GM21786 (cell line): Measurements from ENCODE around the gene GNG10.
A peak's percentile ranks its signal among the peaks of the same experiment; 100 is the strongest.
"Not testable (repeated sequence)": the region's sequence is repeated elsewhere in the genome, so short reads cannot be mapped to it uniquely, and the experiment has no call there.

Experiments
- ATAC-seq: cut with Tn5 transposase; IDR thresholded peaks from one replicate; pipeline ENCODE4 v1.9.1; 2021; ENCODE audit not compliant: unreplicated experiment

Gene GNG10

GRCh38 chr9:111661150-111661801, at the start of gene GNG10:
GNG10 (plus strand) TSS chr9:111661605; CDS start chr9:111661635, 30 bp downstream.
- peak; percentile 83 for ATAC-seq

DNA sequence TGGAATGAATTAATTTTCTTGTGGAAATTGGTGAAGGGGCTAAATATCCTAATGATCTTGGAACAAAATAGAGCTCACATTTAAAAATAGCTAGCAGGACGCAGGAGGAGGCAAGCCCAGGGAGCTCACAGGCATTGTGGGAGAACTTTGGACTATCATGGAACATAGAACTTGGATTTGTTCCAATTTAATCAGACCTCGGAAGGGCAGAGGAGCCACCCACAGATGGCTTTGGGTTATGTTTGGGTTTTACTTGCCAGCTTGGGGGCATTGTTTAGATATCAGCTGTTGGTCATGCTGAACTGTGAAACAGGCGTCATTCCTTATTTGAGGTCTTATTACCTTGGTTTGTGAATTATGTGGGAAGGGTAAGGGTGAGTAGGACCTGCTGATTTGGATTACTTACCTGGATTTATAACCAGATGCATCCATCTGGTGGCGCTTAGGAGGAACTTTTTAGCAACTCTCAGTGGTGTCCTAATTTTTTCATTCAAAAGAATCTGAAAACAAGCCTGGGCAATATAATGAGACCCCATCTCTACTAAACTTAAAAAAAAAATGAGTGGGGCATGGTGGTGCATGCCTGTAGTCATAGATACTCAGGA, 47.9 kb upstream of the GNG10 start:
- no peak for ATAC-seq

- no peak for ATAC-seq
Observed at GRCh38 chr9:111615928-111616327, 45.5 kb upstream of the GNG10 start.

- ATAC-seq, result not testable (repeated sequence)
Observed at GRCh38 chr9:111617349-111617748, 44.1 kb upstream of the GNG10 start.

- ATAC-seq, result no peak
Observed at GRCh38 chr9:111621895-111622480, 39.4 kb upstream of the GNG10 start.

DNA sequence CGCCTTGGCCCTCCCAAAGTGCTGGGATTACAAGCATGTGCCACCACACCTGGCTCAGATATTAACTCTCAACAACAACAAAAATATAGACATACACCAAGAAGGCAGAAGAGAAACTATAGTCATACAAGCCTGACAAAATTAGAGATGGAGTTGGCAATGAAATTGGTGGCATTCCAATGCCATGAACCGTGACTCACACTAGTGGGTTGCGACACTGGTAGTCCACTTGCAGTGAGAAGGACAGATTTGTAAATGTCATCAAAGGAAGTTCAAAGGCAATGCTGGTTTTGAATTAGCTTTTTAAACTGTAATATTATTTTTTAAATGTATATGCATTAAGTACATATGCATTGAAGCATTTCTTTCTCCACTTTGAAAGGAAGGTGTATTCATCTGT, 38.8 kb upstream of the GNG10 start:
- no peak for ATAC-seq

DNA sequence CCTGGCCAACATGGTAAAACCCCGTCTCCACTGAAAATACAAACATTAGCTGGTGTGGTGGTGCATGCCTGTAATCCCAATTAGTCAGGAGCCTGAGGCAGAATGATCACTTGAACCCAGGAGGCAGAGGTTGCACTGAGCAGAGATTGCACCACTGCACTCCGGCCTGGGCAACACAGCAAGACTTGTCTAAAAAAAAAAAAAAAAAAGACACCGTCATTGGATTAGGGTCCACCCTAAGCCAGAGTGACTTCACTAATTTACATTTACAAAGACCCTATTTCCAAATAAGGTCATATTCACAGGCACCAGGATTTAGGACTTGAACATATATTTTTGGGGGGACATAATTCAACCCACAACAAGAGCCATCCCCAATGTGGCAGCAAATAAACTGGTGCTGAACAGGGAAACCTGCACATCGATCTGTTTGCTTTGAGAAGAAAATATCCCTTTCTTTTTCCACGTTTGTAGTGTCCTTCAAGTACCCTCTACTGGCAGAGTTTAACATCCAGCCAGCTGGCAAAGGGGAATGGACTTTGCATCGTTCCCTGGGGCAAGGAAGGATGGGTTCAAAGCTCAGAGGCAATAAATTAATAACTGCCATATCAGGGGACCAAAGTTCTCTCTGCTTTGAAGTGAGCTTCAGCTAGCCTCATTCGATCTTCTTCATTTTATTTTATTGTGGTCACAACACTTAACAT, 34.0 kb upstream of the GNG10 start:
- ATAC-seq, result no peak

DNA sequence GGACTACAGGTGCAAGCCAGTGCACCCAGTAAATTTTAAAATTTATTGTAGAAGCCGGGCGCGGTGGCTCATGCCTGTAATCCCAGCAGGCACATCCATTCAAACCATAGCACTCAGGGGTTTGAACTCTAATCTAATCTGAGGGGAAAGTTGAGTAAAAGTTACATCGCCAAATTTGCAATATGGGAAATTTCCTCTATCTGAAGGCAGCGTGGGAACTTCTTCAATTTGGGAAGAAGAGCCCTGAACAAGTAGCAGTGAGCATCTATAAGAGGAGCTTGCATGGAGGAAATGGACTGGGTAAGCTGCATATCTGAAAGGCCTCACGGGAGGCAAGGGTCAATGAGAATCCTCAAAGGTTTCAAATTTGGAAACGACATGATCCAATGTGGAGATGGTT, 33.0 kb upstream of the GNG10 start:
- ATAC-seq, result no peak

DNA sequence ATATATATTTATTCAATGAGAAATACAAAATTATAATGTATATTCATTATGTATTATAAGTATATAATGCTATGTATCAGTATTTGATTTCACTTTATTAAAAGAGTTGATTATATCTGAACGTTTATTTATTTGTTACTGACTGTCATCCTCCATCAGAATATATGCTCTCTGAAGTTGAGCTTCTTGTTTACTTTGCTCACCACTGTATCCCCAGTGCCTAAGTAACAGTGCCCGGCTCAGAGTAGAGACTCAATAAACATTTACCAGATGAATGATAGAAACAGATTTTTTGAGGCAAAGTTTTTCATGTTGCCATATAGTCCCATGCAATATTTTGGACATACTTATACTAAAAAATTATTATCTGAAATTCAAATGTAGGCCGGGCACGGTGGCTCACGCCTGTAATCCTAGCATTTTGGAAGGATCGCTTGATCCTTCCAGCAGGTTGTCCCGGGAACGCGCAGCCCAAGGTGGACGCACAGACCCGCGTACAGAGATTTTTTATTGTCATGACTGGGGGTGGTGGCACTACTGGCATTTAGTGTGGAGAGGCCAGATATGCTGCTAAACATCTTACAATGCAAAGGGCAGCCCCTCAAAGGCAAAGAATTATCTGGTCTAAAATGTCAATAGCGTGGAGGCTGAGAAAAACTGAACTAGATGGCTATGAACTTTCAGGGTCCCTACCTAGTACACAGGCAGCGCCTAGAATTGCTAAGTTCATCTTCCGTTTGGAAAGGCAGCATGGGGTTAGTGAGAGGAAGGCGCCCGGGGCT, 31.0 kb upstream of the GNG10 start:
- peak; percentile 27 for ATAC-seq

- ATAC-seq, result no peak
Observed at GRCh38 chr9:111630964-111631213, 30.5 kb upstream of the GNG10 start.

GRCh38 chr9:111631214-111631971, 30.0 kb upstream of the GNG10 start, which contains the start of gene DNAJC25:
DNAJC25 (plus strand) TSS chr9:111631334; CDS start chr9:111631408, 74 bp downstream.
- ATAC-seq, result peak; percentile 96

DNA sequence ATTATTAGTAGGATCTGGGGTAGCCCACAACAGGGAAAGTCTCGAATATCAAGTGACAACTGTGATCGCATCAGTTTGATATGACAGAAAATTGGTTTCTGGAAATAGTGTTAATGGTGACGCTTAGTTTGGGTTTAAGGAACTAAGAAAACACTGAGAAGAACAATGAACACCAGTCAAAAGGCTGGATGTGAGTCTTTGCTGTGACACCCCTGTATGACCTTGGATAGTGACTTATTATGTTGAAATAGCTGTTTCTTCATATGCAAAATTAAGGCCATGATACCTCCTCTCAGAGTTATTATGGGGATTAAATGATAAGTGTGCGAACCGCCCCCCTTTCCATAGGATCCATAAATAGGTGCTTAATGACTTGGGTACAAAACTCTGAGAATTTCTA, 29.3 kb upstream of the GNG10 start:
- ATAC-seq, result no peak

DNA sequence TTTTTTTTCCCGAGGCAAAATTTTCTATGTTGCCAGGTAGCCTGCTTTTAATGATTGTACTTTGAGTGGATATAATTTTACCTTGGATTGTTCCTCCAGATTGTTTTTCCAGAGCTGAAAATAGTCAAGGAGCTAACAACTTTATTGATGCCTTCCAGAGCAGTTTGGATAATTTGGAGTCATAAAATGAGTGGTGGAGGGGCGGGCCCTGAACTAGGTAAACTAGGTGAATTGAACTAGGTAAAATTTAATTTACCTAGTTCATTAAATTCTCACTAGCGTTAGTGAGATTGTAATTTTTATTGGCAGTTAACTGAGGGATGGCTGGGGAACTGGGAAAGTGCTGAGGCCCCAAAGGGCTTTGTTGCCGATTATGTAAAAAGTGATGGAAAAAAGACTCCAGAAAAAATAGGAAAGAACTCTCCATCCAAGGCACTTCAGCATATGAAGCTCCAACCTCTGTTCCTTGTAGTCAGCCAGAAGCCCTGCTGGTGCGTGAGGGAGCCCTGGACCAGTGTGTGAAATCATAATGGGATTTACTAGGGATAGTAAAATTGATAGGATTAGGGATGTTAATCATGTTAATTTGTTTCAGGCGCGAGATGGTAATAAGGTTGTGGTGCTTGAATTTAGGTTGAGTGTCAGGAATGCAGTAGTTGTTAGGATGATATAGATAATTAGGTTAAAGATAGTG, 28.6 kb upstream of the GNG10 start:
- ATAC-seq, result no peak

DNA sequence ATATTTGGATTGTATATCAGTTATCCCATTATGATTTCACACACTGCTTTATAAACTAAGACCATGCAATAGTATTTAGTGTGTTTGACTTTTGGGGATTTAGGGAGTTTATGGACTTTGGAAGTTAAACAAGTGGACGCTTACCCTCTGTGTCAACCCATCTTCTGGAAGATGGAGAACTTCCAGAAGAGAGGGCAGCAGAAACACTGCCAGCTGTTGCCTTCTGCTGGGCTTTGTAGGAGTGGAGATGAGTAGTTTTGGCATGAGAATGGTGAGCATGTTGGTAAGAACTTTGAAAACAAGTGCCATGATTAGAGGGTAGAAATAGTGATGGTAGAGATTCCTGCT, 28.0 kb upstream of the GNG10 start:
- ATAC-seq, result no peak

DNA sequence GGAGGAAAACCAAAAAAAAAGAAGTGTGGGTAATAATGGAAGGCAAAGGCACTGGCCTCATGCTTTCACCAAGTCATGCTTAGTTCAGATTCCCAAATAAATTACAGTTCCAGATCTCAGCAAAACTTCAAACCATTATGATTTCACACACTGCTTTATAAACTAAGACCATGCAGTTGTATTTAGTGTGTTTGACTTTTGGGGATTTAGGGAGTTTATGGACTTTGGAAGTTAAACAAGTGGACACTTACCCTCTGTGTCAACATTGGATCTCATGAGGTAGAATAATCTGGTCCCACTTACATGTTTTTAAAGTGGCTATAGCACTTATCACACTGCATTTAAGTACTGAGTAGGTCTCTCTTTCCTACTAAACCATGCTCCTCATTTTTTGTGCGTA, 26.5 kb upstream of the GNG10 start:
- no peak for ATAC-seq

GRCh38 chr9:111637421-111637950, 23.9 kb upstream of the GNG10 start:
- ATAC-seq, result no peak

GRCh38 chr9:111644195-111644772, 17.1 kb upstream of the GNG10 start:
- no peak for ATAC-seq

GRCh38 chr9:111645806-111646205, 15.6 kb upstream of the GNG10 start:
- no peak for ATAC-seq

DNA sequence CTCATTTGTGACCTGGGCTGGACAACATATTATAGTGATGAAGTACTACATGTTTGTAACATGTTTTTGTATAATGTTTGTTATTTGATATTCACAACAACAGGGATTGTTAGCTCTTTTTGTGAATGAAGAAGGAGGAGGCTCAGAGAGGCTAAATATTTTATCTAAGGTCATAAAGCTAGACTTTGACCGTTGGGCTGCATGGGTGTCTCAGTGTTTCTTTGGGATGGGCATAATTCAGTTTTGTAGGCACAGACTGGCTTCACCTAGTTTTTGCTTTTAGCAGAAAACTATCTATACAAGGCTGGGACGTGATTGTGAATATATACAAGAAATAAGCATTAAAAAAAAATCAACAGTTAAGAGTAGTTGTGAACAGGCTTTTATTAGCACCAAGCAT, 15.0 kb upstream of the GNG10 start:
- no peak for ATAC-seq

- no peak for ATAC-seq
Observed at GRCh38 chr9:111648066-111648465, 13.3 kb upstream of the GNG10 start.
